GM19438 (cell line): ENCODE data around the gene OR52N5.

ENCODE experiments used
- ATAC-seq: cut with Tn5 transposase; IDR thresholded peaks from one replicate; pipeline ENCODE4 v1.9.1; 2021; ENCODE audit warnings: low read depth; ENCODE audit not compliant: unreplicated experiment

Gene OR52N5

DNA sequence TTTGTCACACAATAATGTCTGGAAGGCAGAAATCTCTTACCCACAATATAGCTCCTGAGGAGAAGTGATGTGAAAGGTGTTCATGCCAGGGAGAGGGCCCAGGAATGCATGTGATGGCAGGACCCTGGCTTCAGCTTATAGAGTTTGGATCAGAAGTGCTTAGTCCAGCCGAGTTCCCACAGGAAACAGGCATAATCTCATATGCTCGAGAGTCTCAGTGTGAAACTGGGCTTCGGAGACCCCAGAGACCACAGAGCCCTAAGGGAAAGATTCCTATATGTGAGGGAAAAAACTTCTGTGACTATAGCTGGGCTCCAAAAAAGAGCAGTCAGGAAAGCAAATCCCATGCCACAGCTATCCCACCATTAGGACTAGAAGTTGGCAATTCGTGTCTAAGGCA is at the start of gene OR52N5:
OR52N5 (minus strand) TSS at position 101 of the 400 bp plus-strand sequence. CDS start 4,721 bp downstream, outside the sequence.
- ATAC-seq, result no peak

DNA sequence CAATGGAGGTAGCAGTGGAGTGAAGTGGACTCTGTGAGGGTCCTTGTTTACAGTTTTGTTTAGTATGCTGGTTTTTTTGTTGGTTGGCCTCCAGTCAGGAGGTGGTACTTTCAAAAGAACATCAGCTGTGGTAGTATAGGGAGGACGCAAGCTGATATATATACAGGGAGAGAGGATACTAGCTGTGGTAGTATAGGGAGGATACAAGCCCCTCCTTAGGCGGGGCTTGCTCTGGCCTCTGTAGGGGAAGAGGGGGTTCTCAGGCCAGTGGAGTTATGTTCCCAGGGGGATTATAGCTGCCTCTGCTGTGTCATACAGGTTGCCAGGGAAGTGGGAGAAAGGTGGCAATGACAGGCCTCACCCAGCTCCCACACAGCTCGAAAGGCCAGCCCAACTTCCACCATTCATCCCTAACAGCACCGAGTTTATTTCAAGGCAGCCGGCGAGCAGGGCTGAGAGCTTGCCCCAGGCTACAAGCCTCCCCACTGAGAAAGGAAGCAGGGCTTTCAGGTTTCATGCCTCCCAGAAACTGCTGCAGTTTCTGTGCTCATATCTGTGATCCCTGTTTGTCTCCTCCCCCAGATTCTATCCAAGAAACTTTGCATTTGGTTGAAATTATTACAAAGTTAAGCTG is 48.2 kb upstream of the OR52N5 start:
- ATAC-seq, result no peak

DNA sequence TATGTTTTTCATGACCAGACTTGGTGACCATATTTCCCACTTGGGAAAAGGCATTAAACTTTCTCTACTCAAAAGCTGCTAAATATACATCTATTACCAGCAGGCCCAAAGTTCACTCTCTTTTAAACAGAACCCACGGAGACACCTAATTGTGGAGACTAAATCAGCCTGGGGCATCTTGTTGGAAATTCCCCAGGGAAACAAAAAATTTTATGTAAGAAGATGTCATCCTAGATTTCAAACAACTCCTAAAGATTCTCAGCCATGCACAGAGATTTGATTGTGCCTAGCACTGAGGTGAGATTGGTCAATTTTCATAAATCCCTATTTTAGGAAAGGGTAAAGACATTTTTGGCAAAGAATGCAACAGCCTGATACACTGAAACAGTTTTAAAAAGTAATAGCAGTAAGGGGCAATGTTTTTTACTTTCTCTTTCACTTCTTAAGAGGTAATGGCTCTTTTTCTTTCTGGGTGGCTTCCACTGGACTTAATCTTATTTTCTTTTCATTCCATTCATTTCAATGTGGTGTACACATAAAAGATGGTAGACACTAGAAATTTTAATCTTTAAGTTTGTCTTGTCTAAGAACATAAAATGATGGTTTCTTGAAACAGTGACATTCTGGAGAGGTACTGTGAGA is 35.2 kb upstream of the OR52N5 start:
- ATAC-seq, result no peak

DNA sequence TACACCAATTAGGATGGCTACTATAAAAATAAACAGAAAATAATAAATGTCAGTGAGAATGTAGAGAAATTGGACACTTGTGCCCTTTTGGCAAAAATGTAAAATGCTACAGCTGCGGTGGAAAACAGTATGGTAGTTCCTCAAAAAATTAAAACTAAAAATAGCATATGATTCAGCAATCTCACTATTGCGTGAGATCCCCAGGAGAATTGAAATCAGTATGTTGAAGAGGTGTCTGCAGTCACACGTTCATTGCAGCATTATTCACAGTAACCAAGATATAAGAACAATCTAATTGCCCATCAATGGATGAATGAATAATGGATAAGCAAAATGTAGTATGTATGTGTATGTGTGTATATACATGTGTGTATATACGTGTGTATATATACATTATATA is 32.4 kb upstream of the OR52N5 start:
- ATAC-seq, result no peak

DNA sequence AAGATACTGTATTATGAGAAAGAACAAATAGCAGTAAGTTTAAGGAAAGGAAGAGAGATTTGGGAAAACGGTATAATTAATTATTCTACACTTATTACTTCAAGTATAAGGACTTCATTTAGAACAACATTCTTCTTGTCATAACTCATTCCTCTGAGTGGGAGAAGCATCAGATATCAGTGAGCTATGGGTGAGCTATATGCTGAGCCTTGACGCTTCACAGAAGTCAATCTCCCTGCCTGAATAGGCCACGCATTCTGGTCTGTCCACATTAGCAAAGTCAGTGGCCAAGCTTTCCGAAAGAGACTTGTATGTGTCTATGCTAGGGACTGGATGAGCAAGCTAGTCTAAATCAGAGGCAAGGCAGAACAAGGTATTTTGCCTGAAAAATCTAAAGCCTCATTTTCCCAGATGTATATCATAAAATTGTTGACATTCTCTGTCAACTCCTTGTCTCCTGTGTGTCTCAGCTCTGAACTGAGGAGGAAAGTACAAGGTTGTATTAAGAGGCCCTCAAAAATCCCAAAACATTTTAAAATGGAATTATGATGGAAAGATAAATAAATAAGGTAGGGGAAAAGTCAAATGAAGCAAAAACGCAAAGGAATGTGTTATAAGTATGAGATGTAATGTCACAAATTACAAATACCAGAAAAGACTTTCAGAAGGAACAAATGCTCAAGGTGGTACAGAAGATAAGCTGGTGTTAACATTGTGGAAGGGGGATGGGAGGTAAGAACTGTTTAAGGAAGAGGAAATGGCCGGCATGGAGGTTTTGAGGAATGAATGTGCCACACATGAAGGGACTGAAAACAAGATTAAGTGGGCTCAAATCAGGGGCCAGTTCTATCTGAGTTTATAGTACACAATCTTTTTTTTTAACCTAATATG is 27.0 kb upstream of the OR52N5 start:
- no peak for ATAC-seq

DNA sequence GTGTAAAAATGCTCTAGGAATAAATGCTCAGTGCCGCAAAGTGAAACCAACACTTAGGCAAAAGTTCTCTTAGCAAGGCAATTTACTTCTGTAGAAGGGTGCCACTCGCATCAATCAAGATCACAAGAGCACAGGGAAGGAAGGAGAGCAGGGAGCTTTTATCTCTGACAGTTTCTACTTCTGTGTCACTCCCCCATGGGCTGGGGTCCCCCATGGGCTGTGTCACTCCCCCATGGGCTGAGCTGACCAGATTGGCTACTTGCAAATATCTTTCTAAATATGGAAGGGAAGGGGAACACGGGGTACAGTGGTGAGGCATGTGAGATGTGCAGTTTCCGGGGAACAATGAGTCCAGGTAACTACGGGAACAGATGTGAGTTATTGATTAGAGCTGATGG is 26.0 kb upstream of the OR52N5 start:
- peak; percentile 32 for ATAC-seq

DNA sequence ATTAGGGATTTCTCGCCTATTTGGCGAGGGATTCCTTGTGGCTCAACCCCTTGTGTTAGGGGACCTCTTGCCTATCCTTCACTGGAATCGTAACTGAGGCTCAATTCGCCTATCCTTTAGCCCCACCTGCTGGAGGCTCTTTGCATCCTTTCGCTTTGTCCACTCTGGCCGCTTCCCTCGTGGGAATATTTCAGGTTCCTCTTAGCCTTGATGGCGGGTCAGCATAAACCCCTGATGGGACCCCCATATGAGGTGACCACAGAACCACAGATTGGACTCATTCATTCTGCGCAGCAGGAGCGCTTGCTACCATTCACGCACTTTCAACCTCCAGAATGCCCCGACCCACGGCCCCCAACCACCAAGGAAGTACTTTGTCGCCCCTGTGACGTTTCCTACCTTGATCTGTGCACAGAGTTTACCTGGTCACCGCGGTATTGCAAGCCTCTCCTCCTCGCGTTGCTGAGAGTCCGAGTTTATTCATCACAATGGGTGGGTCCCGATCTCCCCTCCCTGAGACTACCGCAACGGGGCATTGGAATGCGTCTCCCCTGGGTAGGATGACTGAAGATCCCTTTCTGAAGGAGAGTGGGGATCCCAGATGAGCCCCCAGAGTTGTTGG is 25.5 kb upstream of the OR52N5 start, which contains the start of gene OR52N2:
OR52N2 (plus strand) TSS at position 425 of the 622 bp plus-strand sequence. CDS start 11,412 bp downstream, outside the sequence.
- ATAC-seq, result peak; percentile 94

DNA sequence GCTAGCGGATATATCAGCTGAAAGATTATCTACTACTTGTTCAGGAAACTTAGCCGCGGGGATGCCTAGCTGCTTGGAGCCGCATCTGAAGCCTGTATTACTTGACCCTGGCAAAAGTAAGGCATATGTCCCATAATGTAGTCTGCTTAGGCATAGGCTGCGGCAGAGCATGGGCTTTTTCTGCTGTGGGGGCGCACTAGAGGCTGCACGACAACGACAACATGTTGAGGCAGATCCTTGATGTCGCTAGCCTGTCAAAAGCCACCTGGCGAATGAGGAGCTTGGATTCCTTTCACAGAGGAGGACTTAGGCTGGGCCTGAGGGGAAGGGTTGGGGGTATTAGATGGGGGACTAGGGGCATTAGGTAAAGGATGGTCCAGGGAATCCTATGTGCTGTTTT is 24.4 kb upstream of the OR52N5 start:
- no peak for ATAC-seq

DNA sequence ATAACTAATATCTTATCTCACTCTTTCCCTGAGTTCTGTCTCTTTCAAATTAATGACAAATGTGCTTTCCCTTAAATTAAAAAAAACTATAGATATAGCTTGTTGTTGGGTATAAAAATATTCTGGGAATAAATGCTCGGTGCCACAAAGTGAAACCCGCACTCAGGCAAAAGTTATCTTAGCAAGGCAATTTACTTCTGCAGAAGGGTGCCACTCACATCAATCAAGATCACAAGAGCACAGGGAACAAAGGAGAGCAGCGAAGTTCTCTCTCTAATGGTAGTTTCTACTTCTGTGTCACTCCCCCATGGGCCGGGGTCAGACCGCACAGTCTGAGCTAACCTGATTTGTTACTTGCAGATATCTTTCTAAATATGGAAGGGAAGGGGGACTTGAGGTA is 20.8 kb upstream of the OR52N5 start:
- ATAC-seq, result no peak

DNA sequence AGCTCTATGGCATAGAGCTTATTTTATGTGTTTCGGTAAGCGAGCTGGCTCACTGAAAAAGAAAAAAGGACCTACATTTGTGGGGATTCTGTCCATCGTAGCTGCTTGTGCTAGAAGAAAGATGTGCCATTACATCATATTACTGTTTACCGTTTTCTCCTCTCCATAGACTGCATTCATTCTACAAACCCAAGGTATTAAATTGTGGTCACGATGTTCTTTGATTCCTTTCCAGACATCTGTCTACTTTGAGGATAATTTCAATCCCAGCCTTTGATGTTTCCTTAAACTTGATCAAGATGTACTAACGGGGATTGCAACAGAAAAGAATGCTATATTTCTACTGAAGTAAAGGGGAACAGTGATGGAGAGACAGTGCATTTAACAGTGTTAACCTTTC is 13.4 kb upstream of the OR52N5 start:
- ATAC-seq, result no peak

DNA sequence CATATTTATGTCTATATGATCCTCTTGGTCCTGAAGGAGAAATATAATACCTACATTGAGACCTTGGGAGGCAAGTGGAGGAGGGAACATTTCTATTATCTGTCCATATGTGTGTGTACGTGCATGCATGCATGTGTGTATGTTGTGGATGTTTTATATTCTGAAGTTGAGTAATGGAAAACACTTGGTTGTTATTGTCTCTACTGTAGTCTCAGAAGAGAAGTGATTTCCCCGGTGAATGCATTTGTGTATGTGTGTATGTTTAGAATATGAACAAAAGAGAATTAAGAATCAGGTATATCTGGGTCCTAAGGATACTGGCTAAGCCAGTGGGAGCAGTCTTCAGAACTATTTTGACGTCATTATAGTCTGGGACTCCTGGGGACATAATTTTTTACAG is 8.0 kb upstream of the OR52N5 start, which contains the start of gene OR52N1:
OR52N1 (minus strand) TSS at position 101 of the 400 bp plus-strand sequence. CDS start 2,449 bp downstream, outside the sequence.
- ATAC-seq, result no peak

DNA sequence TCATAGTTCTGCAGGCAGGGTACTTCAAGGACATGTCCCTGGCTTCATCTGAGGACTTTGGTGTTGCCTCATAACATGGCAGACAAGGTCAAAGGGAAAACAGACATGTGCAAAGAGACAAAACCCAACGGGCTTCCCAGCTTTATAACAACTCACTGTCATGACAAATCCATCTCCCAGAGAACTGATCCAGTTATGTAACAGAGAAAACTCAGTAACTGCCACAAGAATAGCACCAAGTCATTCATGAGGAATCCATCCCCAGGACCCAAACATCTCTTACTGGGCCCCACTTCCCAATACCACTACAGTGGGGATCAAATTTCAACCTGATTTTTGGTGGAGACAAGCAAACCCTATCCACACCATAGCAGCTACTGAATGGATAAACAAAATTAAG is 16.1 kb downstream of the OR52N5 start:
- no peak for ATAC-seq

DNA sequence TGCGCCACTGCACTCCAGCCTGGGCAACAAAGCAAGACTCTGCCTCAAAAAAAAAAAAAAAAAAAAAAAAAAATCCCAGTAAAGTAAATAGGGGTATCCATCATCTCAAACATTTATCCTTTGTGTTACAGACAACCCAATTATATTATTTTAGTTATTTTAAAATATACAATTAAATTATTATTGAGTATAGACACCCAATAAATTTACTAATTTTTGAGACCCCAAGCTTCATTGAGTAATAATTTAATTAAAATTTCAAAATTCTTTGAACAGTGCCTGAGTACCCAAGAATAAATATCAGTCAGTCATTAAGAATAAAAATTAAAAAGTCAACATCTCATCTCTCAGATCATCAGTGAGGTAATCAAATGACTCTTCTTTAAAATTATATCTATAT is 29.2 kb downstream of the OR52N5 start, which contains the start of gene OR52N4:
OR52N4 (plus strand) TSS at position 301 of the 400 bp plus-strand sequence. CDS start 498 bp downstream, outside the sequence.
- ATAC-seq, result no peak

DNA sequence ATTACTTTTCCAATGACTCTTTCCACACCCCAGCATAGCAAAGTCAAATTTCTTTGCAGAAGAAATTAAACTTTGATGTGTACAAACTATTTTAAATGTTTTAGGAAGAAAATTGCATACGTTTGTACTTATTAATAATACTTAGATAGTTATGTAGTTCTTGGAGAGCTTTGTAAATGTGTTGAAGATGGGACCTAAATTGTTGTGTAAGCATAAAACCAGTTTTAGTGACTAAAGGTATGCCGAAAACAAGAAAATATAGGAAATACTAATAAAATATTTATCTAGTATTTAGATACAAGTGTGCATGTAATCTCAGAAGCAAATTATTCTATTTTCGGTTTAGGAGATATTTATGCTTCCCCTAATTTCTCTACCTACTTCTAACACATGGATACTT is 33.3 kb downstream of the OR52N5 start:
- ATAC-seq, result no peak

DNA sequence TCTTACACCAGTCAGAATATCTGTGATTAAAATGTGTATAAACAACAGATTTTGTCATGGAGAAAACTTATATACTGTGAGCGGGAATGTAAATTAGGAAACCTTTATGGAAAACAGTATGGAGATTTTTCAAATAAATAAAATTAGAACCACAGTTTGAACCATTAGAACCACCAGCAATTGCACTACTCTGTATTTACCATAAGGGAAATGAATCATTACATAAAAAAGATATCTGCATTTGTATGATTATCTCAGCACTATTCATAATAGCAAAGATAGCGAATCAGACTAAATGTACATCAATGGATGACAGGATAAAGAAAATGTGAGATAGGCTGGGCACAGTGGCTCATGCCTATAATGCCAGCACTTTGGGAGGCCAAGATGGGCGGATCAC is 36.5 kb downstream of the OR52N5 start:
- no peak for ATAC-seq

DNA sequence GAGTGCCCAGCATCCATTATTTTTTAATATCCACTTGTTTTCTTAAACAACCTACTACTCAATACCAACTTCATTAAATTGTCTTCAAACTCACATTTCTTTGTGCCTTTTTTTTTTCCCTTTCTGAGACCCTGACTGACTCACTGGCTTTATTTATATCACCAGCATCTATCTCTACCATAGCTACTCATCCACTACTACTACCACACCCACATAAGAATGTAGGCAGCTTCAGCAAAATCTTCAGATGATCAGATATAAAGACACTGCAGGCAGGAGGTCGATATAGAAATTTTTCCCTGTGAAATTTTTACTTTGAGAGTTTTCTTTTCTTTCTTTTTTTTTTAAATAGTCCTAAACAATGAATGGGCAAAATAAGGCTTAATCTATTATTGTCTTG is 44.7 kb downstream of the OR52N5 start:
- no peak for ATAC-seq

DNA sequence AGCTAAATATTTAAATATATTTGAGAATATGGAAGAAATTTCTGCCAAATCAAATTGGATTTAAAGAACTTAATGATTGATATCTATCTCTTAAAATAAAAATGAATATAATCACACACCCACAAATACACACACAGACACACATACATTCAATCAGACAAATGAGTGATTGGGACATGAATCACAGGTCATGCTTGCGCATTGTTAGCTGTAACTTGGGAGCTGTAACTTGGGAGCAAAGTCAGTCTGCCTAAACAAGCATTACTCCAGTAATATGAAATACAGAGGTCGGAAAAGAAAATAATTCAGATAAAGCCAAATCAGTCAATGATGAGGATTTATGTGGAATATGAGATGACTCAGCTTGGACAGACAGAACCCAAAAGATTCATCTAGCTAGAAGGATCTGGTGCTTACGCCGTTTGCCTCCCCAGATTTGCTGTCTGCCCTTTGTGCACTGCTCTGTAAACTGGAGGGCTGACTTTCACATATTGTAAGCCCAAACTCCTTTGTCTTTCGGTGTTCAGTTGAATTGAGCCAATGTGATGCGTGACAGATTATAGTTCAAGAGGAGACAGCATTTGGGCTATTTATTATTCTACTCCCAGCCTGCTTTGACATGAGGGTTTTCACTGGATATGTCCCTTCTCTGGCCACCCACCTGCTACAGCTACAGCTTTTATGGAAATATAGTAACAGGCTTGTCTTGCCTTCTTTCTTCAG is 45.3 kb downstream of the OR52N5 start:
- ATAC-seq, result no peak

DNA sequence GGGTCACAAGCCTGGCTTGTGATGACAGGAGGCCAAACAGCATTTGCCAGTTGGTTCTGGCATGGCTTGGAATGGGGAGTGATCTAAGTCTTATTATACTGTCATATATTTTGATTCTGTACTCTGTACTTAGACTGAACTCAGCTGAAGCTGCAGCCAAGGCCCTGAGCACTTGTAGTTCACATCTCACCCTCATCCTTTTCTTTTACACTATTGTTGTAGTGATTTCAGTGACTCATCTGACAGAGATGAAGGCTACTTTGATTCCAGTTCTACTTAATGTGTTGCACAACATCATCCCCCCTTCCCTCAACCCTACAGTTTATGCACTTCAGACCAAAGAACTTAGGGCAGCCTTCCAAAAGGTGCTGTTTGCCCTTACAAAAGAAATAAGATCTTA is 46.1 kb downstream of the OR52N5 start:
- no peak for ATAC-seq

DNA sequence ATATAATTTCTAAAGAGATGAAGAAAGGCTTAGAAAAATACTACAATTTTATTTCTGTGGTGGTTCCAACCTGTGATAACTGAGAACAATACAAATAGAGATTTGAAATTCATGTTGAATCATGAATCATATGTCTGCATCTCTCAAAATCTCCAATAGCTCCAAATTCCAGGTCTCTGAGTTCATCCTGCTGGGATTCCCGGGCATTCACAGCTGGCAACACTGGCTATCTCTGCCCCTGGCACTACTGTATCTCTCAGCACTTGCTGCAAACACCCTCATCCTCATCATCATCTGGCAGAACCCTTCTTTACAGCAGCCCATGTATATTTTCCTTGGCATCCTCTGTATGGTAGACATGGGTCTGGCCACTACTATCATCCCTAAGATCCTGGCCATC is 46.8 kb downstream of the OR52N5 start, which contains the start of gene OR56B1:
OR56B1 (plus strand) TSS at position 53 of the 400 bp plus-strand sequence; CDS start at position 122, 69 bp downstream.
- ATAC-seq, result no peak

DNA sequence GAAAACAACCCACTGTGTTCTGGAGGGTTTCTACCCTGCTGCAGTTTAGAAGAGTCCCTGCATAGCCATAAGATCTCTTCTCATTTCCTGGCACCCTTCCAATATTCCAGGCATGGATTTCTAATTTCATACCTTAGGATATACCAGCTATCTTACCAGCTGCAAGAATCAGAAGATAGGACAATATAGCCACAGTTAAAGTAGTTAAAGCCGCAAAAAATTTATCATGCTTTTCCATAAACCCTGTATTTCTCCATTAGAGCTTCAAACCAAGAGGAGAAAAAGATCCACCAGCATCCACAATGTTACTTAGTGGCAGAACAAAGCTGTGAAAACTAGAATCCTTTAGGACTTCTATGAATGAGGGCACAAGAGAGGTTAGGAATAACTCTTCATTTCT is 55.5 kb downstream of the OR52N5 start:
- ATAC-seq, result no peak
